ENCODE results near the gene ZNF490. TPM values are rescaled to one million over a fixed set of nuclear protein-coding genes. Genes with fewer than 3 reads are reported as not detected.
"Not testable (repeated sequence)": the region's sequence is repeated elsewhere in the genome, so short reads cannot be mapped to it uniquely, and the experiment has no call there.

Gene ZNF490
- total and polyA plus RNA-seq, 4 donors, result 0.56 to 8.6 (median 7.0) TPM; not detected in 1

DNA sequence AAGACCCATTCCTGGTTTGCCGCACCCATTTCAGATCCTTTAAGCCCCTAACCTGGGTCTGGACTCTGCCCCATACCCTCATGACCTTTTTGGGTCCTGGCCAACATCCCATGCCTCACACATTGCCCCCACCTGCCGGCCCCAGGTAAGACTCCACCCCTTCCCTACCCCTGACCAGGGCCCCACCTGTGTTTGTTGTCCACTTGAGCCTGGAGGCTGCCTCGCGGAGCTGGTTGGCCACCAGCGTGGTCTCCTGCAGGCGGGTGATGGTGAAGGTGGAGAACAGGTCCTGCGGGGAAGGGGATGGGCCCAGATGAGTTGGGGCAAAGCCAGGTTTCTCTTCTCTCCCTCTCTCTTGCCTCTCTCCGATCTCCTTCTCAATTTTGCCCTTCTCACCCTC, 36.4 kb upstream of the ZNF490 start:
- ATAC-seq (ENCODE audit: low FRiP score), result no peak
- WGBS, 2 donors, result 72 to 78% methylated on average over 8 of the region's 8 CpGs
- no peaks in the 10 kb centered on the region for H3K4me1 ChIP-seq (ENCODE audit: control insufficient read depth in 1 of 2, insufficient read depth in 2 of 2, low read length in 2 of 2)
- no peaks in the 10 kb centered on the region for H3K9me3 ChIP-seq (ENCODE audit: control insufficient read depth, low read length)
- intact Hi-C loops (cut with DNase I), result no loop called here
- H3K27me3 ChIP-seq (ENCODE audit: control insufficient read depth in 1 of 2, insufficient read depth in 2 of 2, low read length in 1 of 2), result no peaks in the 10 kb centered on the region
- peak in 1 of 2 donors; percentile 63 for DNase-seq
- no peaks in the 10 kb centered on the region for H3K36me3 ChIP-seq (ENCODE audit: control insufficient read depth in 1 of 2, insufficient read depth in 2 of 2, low read length in 1 of 2)
- no peak overlapping the region for H3K27ac ChIP-seq (ENCODE audit: low read depth in 1 of 2, low read length in 2 of 2)
- H3K4me3 ChIP-seq (ENCODE audit: low read length in 2 of 2), result no peak overlapping the region

DNA sequence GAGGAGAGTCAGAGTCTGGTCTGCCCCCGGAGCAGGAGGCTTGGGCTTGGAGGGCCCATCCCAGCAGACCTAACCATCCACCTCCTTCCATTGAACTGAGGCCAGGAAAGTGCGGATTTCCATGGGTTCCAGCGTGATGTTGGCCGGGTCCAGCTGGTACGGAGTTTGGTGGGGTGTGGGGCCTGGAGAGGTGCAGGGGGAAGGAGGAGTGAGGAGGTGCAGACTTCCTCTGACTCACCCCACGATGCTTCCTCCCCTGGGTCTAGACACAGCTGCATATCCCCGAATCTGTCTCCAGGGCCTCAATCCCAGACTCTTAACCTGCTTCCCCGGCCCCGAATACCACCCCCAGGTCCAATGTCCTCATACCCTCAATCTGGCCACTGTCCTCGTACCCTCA, 35.9 kb upstream of the ZNF490 start:
- 90 to 91% methylated on average over 10 of the region's 10 CpGs for WGBS, 2 donors
- ATAC-seq (ENCODE audit: low FRiP score) (no peak), DNase-seq (peak in 1 of 2 donors; percentile 55)
- Histone ChIP-seq H3K9me3 (ENCODE audit: control insufficient read depth, low read length) (no peaks in the 10 kb centered on the region), H3K4me1 (ENCODE audit: control insufficient read depth in 1 of 2, insufficient read depth in 2 of 2, low read length in 2 of 2) (no peaks in the 10 kb centered on the region), H3K4me3 (ENCODE audit: low read length in 2 of 2) (no peak overlapping the region), H3K27me3 (ENCODE audit: control insufficient read depth in 1 of 2, insufficient read depth in 2 of 2, low read length in 1 of 2) (no peaks in the 10 kb centered on the region), H3K36me3 (ENCODE audit: control insufficient read depth in 1 of 2, insufficient read depth in 2 of 2, low read length in 1 of 2) (no peaks in the 10 kb centered on the region), H3K27ac (ENCODE audit: low read depth in 1 of 2, low read length in 2 of 2) (no peak overlapping the region)
- intact Hi-C loops (cut with DNase I), result no loop called here

DNA sequence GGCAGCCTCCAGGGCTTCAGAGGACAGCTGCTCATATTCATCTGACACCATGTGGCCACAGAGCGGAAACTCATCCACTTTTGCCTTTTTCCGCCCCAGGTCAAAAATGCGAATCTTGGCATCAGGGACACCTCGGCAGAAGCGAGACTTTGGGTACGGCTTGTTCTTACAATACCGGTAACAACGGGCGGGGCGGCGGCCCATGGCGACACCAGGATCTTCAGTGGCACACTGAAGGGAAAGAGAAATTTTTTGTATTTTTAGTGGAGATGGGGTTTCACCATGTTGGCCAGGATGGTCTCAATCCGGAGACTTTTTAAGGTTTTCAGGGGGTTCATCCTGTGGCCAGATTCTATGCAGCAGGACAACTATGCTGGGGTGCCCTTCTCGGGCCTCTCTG, 33.1 kb upstream of the ZNF490 start:
- ATAC-seq (ENCODE audit: low FRiP score); H3K9me3 ChIP-seq (ENCODE audit: control insufficient read depth, low read length); intact Hi-C loops (cut with DNase I); H3K27me3 ChIP-seq (ENCODE audit: control insufficient read depth in 1 of 2, insufficient read depth in 2 of 2, low read length in 1 of 2); H3K4me1 ChIP-seq (ENCODE audit: control insufficient read depth in 1 of 2, insufficient read depth in 2 of 2, low read length in 2 of 2); H3K4me3 ChIP-seq (ENCODE audit: low read length in 2 of 2); H3K27ac ChIP-seq (ENCODE audit: low read depth in 1 of 2, low read length in 2 of 2); H3K36me3 ChIP-seq (ENCODE audit: control insufficient read depth in 1 of 2, insufficient read depth in 2 of 2, low read length in 1 of 2): not testable (repeated sequence)
- WGBS, 2 donors, result 95 to 96% methylated on average over 14 of the region's 14 CpGs
- DNase-seq, result peak in 1 of 2 donors; percentile 69

DNA sequence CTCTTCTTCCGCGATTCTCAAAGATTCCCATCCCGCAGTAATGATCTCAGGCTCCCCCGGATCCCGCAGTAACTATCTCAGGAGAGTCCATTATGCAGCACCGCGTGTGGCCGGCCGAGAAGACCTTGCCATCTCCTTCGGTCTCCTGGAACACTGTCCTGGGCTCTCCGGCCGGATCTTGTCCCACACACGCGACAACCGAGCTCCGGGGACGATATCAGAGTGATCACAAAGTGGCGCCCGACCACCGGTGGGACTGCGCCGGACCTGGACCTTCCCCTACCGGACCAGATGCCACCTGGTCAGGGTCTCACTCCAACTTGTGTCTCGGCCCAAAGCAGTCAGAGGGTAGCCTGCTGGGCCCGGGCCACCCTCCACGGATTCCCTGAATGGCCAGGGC, 31.9 kb upstream of the ZNF490 start:
- Histone ChIP-seq H3K4me1 (ENCODE audit: control insufficient read depth in 1 of 2, insufficient read depth in 2 of 2, low read length in 2 of 2) (no peaks in the 10 kb centered on the region), H3K9me3 (ENCODE audit: control insufficient read depth, low read length) (no peaks in the 10 kb centered on the region), H3K27me3 (ENCODE audit: control insufficient read depth in 1 of 2, insufficient read depth in 2 of 2, low read length in 1 of 2) (no peaks in the 10 kb centered on the region), H3K4me3 (ENCODE audit: low read length in 2 of 2) (no peak overlapping the region), H3K27ac (ENCODE audit: low read depth in 1 of 2, low read length in 2 of 2) (no peak overlapping the region), H3K36me3 (ENCODE audit: control insufficient read depth in 1 of 2, insufficient read depth in 2 of 2, low read length in 1 of 2) (no peaks in the 10 kb centered on the region)
- intact Hi-C loops (cut with DNase I), result no loop called here
- peak in 1 of 2 donors; percentile 68 for DNase-seq
- ATAC-seq (ENCODE audit: low FRiP score), result no peak
- 92 to 93% methylated on average over 26 of the region's 26 CpGs for WGBS, 2 donors

DNA sequence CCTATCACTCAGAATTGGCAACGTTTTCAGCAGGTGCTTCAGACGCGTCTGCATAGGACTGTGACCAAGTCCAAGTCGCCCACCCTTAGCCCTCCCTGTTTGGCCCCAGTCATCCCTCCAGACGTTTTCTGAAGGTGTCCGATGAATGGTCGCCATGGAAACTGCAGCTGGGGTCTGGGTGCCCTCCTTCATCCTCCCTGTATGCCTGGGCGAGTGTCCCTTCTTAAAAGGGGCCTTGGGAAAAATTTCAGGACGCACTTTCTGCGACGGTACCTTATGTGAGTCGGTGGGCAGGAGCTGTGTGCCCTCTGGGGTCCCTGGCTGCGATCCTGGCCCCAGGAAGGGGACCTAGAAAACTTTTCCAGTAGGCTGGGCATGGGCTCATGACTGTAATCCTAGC, 30.8 kb upstream of the ZNF490 start:
- Histone ChIP-seq H3K9me3 (ENCODE audit: control insufficient read depth, low read length) (no peaks in the 10 kb centered on the region), H3K36me3 (ENCODE audit: control insufficient read depth in 1 of 2, insufficient read depth in 2 of 2, low read length in 1 of 2) (no peaks in the 10 kb centered on the region), H3K4me3 (ENCODE audit: low read length in 2 of 2) (no peak overlapping the region), H3K4me1 (ENCODE audit: control insufficient read depth in 1 of 2, insufficient read depth in 2 of 2, low read length in 2 of 2) (no peaks in the 10 kb centered on the region), H3K27me3 (ENCODE audit: control insufficient read depth in 1 of 2, insufficient read depth in 2 of 2, low read length in 1 of 2) (no peaks in the 10 kb centered on the region), H3K27ac (ENCODE audit: low read depth in 1 of 2, low read length in 2 of 2) (no peak overlapping the region)
- 73 to 74% methylated on average over 13 of the region's 13 CpGs for WGBS, 2 donors
- intact Hi-C loops (cut with DNase I), result no loop called here
- peak in 1 of 2 donors; percentile 52 for DNase-seq
- no peak for ATAC-seq (ENCODE audit: low FRiP score)

DNA sequence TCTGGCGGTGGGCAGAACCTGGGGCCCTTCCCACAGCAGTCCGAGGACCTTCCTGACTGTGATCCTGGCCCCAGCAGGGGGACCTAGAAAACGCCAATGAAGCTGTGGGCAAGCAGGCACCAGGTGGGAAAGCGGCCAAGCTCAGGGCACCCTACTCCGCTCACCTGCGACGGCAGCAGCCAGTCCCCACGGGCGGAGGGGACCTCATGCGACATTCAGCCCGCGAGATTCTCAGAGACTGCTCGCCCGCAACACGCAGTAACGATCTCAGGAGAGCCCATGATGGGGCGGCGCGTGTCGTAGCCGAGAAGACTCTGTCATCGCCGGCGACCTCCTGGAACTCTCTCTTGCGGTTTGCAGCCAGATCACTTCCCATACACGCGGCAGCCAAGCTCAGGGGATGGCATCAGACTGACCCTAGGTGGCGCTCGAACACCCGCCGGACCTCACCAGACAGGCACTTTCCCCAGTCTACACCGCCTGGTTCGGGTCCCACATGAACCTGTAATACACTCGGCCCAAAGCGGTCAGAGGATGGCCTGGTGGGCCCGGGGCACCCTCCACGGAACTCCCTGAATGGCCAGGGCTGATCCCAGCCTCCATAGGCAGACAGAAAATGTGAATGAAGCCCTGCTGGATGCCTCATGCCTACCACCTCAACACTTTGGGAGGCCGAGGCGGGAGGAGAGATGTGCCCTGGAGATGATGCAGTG, 29.4 kb upstream of the ZNF490 start:
- no peak overlapping the region for H3K4me3 ChIP-seq (ENCODE audit: low read length in 2 of 2)
- H3K27ac ChIP-seq (ENCODE audit: low read depth in 1 of 2, low read length in 2 of 2), result no peak overlapping the region
- ATAC-seq (ENCODE audit: low FRiP score) (peak; percentile 91), DNase-seq (peak; percentile 92 to 94)
- H3K9me3 ChIP-seq (ENCODE audit: control insufficient read depth, low read length), result no peaks in the 10 kb centered on the region
- intact Hi-C loops (cut with DNase I), result no loop called here
- no peaks in the 10 kb centered on the region for H3K36me3 ChIP-seq (ENCODE audit: control insufficient read depth in 1 of 2, insufficient read depth in 2 of 2, low read length in 1 of 2)
- WGBS, 2 donors, result 9 to 10% methylated on average over 39 of the region's 39 CpGs
- no peaks in the 10 kb centered on the region for H3K27me3 ChIP-seq (ENCODE audit: control insufficient read depth in 1 of 2, insufficient read depth in 2 of 2, low read length in 1 of 2)
- no peaks in the 10 kb centered on the region for H3K4me1 ChIP-seq (ENCODE audit: control insufficient read depth in 1 of 2, insufficient read depth in 2 of 2, low read length in 2 of 2)

DNA sequence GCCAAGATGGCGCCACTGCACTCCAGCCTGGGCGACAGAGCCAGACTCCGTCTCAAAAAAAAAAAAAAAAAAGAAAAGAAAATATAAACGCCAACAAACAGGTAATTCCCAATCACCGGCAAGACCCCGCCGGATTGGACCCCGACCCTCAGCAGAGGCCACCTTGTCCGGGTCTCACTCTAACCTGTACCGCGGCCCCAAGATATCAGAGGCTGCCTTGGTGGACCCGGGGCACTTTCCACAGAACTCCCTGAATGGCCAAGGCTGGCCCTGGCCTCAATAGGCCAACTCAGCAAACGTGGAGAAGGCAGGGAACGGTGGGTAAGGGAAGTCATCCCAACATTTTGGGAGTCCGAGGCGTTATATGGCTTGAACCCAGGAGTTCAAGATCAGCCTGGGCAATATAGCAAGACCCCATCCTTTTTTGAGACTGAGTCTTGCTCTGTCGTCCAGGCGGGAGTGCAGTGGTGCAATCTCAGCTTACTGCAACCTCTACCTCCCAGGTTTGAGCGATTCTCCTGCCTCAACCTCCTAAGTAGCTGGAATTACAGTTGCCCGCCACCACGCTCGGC, 28.1 kb upstream of the ZNF490 start:
- 95% methylated on average over 20 to 22 of the region's 22 CpGs for WGBS, 2 donors
- no peaks in the 10 kb centered on the region for H3K36me3 ChIP-seq (ENCODE audit: control insufficient read depth in 1 of 2, insufficient read depth in 2 of 2, low read length in 1 of 2)
- H3K4me3 ChIP-seq (ENCODE audit: low read length in 2 of 2), result no peak overlapping the region
- no peak for ATAC-seq (ENCODE audit: low FRiP score)
- no peaks in the 10 kb centered on the region for H3K4me1 ChIP-seq (ENCODE audit: control insufficient read depth in 1 of 2, insufficient read depth in 2 of 2, low read length in 2 of 2)
- no peaks in the 10 kb centered on the region for H3K9me3 ChIP-seq (ENCODE audit: control insufficient read depth, low read length)
- H3K27me3 ChIP-seq (ENCODE audit: control insufficient read depth in 1 of 2, insufficient read depth in 2 of 2, low read length in 1 of 2), result no peaks in the 10 kb centered on the region
- intact Hi-C loops (cut with DNase I), result no loop called here
- peak in 1 of 2 donors; percentile 63 for DNase-seq
- H3K27ac ChIP-seq (ENCODE audit: low read depth in 1 of 2, low read length in 2 of 2), result no peak overlapping the region

DNA sequence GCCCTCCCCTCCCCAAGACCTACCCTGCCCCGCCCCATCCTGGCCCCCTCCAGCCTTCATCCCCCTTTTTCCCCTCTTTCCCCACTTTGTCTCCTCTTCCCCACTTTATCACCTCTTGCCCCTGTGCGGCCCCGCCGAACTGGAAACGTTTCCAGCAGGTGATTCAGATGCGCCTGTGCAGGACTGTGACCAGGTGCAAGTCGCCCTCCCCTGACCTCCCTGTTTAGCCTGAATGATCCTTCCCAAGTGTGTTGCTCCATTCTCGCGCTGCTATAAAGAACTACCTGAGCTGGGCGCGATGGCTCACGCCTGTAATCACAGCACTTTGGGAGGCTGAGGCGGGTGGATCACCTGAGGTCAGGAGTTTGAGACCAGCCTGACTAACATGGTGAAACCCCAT, 26.0 kb upstream of the ZNF490 start:
- H3K9me3 ChIP-seq (ENCODE audit: control insufficient read depth, low read length), result no peaks in the 10 kb centered on the region
- H3K27ac ChIP-seq (ENCODE audit: low read depth in 1 of 2, low read length in 2 of 2), result no peak overlapping the region
- WGBS, 2 donors, result 87 to 90% methylated on average over 13 of the region's 13 CpGs
- H3K4me1 ChIP-seq (ENCODE audit: control insufficient read depth in 1 of 2, insufficient read depth in 2 of 2, low read length in 2 of 2), result no peaks in the 10 kb centered on the region
- no peak overlapping the region for H3K4me3 ChIP-seq (ENCODE audit: low read length in 2 of 2)
- no peaks in the 10 kb centered on the region for H3K36me3 ChIP-seq (ENCODE audit: control insufficient read depth in 1 of 2, insufficient read depth in 2 of 2, low read length in 1 of 2)
- H3K27me3 ChIP-seq (ENCODE audit: control insufficient read depth in 1 of 2, insufficient read depth in 2 of 2, low read length in 1 of 2), result no peaks in the 10 kb centered on the region
- DNase-seq (peak in 1 of 2 donors; percentile 45), ATAC-seq (ENCODE audit: low FRiP score) (no peak)
- intact Hi-C loops (cut with DNase I), result no loop called here

DNA sequence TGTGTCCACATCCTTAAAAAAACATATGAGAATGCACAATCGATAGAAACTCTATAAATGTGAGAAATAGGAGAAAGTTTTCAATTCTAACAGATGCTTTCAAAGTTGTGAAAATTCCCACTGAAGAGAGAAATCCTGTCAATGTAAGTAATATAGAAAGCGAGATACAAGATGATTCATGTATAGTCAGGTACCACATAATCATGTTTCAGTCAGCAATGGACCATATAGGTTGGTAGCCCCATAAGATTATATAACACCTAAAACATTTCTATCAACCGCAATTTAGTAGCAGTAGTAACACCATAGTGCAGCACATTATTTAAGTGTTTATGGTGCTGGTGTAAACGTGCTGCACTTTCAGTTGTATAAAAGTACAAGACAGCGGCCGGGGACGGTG, 18.6 kb upstream of the ZNF490 start:
- no peak overlapping the region for H3K4me3 ChIP-seq (ENCODE audit: low read length in 2 of 2)
- H3K36me3 ChIP-seq (ENCODE audit: control insufficient read depth in 1 of 2, insufficient read depth in 2 of 2, low read length in 1 of 2), result peaks cover 10 to 14% of the 10 kb centered on the region in 2 donors
- H3K9me3 ChIP-seq (ENCODE audit: control insufficient read depth, low read length), result peaks cover 2% of the 10 kb centered on the region
- H3K27me3 ChIP-seq (ENCODE audit: control insufficient read depth in 1 of 2, insufficient read depth in 2 of 2, low read length in 1 of 2), result no peaks in the 10 kb centered on the region
- intact Hi-C loops (cut with DNase I), result no loop called here
- 91 to 98% methylated on average over 7 of the region's 7 CpGs for WGBS, 2 donors
- ATAC-seq (ENCODE audit: low FRiP score) (no peak), DNase-seq (no peak)
- no peaks in the 10 kb centered on the region for H3K4me1 ChIP-seq (ENCODE audit: control insufficient read depth in 1 of 2, insufficient read depth in 2 of 2, low read length in 2 of 2)
- H3K27ac ChIP-seq (ENCODE audit: low read depth in 1 of 2, low read length in 2 of 2), result no peak overlapping the region

Measured in aorta (tissue), 5 donors.